ENCODE data around the gene ACOXL. TPM values are rescaled to one million over a fixed set of nuclear protein-coding genes. Genes with fewer than 3 reads are reported as not detected.

Gene ACOXL
- total and polyA plus RNA-seq, 2 of the 8 experiments (the other 6 are each of a cell fraction or from before 2014, with no cell fraction given), result 11.4 to 20.6 TPM

DNA sequence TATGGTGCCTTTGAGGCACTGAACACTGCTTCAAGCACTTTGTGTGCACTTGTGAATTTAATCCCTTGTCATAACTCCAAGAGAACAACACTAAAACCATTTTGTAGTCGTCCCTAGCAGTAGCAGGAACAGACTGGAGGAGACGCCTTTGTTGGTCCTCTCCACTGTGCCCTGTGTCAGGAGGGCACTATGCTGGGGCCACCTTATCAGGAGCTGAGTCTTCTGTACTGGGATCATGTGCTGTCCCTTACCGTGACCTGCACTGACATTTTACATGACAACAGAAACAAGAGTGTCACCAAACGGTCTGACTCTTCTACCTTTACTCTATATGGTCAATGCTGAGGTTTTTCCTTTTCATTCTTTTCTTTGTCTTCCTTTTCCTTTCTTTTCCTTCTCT lies 62.0 kb downstream of the ACOXL start:
- no peaks in the 10 kb centered on the region for H3K79me2 ChIP-seq (ENCODE audit: control insufficient read depth in 1 of 2, insufficient read depth in 2 of 2, low read length in 2 of 2)
- CTCF ChIA-PET (ENCODE audit: partially characterized antibody), result interaction anchor here (0.6 to 6.9 kb wide), 9 partner anchors 10 to 1375 kb away, joined by 3 to 29 read pairs (median 8); no protein-coding TSS in a partner anchor
- no peak overlapping the region for H2BK5ac ChIP-seq (ENCODE audit: low read depth, low read length)

More for the DNA sequence above, 62.0 kb downstream of the ACOXL start:
- no peak overlapping the region for H3K23ac ChIP-seq (ENCODE audit: insufficient read length)
- no peak overlapping the region for H3K18ac ChIP-seq (ENCODE audit: extremely low read depth, low read length)
- no peak overlapping the region for H4K5ac ChIP-seq (ENCODE audit: insufficient read length, low read depth, low read length)
- no peak overlapping the region for H2AFZ ChIP-seq (ENCODE audit: low read length)
- H2BK12ac ChIP-seq (ENCODE audit: low read depth, low read length), result no peak overlapping the region
- H3K14ac ChIP-seq (ENCODE audit: insufficient read length), result no peak overlapping the region
- DNase-seq (ENCODE audit: low read depth in 1 of 2, low spot score in 2 of 2) (no peak), FAIRE-seq (no peak)
- no peak overlapping the region for H3K4me3 ChIP-seq (ENCODE audit: extremely low read depth in 1 of 4, insufficient read depth in 2 of 4, low read depth in 3 of 4, low read length in 4 of 4)
- no peak overlapping the region for H4K91ac ChIP-seq (replicated peaks; ENCODE audit: insufficient read length, low read length)
- H3K4me1 ChIP-seq (replicated peaks in 1 of 4; ENCODE audit: control insufficient read depth in 3 of 4, insufficient read depth in 4 of 4, low read length in 3 of 4), result no peaks in the 10 kb centered on the region
- no peak overlapping the region for H2BK120ac ChIP-seq (replicated peaks; ENCODE audit: low read depth, low read length)
- no peak overlapping the region for H3K9ac ChIP-seq (replicated peaks in 1 of 4; ENCODE audit: extremely low read depth in 1 of 4, low read depth in 3 of 4, low read length in 3 of 4)
- H2BK20ac ChIP-seq (ENCODE audit: low read length), result no peak overlapping the region
- TF ChIP-seq BACH1 (IDR thresholded peaks at IDR 0.05; ENCODE audit: low read length), result no peak
- no peak for TF ChIP-seq HDAC2 (IDR thresholded peaks at IDR 0.05; ENCODE audit: borderline replicate concordance in 1 of 2, low read depth in 2 of 2, low read length in 2 of 2)
- TF ChIP-seq HDAC6 (IDR thresholded peaks at IDR 0.05; ENCODE audit: low read depth, low read length), result no peak
- TF ChIP-seq ZNF274 (IDR thresholded peaks at IDR 0.05; ENCODE audit: borderline replicate concordance, extremely low read depth, low read length), result no peak
- TF ChIP-seq TAF7 (optimal IDR thresholded peaks at IDR 0.05; ENCODE audit: borderline replicate concordance, low read depth, low read length), result no peak
- TF ChIP-seq TBP (IDR thresholded peaks at IDR 0.05; ENCODE audit: low read depth, low read length), result no peak
- TF ChIP-seq, protein P1, sequence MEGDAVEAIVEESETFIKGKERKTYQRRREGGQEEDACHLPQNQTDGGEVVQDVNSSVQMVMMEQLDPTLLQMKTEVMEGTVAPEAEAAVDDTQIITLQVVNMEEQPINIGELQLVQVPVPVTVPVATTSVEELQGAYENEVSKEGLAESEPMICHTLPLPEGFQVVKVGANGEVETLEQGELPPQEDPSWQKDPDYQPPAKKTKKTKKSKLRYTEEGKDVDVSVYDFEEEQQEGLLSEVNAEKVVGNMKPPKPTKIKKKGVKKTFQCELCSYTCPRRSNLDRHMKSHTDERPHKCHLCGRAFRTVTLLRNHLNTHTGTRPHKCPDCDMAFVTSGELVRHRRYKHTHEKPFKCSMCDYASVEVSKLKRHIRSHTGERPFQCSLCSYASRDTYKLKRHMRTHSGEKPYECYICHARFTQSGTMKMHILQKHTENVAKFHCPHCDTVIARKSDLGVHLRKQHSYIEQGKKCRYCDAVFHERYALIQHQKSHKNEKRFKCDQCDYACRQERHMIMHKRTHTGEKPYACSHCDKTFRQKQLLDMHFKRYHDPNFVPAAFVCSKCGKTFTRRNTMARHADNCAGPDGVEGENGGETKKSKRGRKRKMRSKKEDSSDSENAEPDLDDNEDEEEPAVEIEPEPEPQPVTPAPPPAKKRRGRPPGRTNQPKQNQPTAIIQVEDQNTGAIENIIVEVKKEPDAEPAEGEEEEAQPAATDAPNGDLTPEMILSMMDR (IDR thresholded peaks at IDR 0.05; ENCODE audit: control extremely low read depth in 1 of 3, insufficient read depth in 1 of 3, low read depth in 1 of 3, low read length in 3 of 3), result no peak
- TF ChIP-seq NRF1 (IDR thresholded peaks at IDR 0.05; ENCODE audit: low read depth, low read length), result no peak
- no peak for TF ChIP-seq CHD1 (IDR thresholded peaks at IDR 0.05; ENCODE audit: low read depth, low read length)
- no peak for TF ChIP-seq POU5F1 (IDR thresholded peaks at IDR 0.05; ENCODE audit: low read depth, low read length)
- TF ChIP-seq BCL11A (IDR thresholded peaks at IDR 0.05; ENCODE audit: low read depth in 2 of 2, low read length in 2 of 2), result no peak
- no peaks in the 10 kb centered on the region for H3K79me1 ChIP-seq (ENCODE audit: low read depth, low read length)
- H3K36me3 ChIP-seq (ENCODE audit: control insufficient read depth in 2 of 4, insufficient read depth in 4 of 4, low read length in 3 of 4), result peaks cover 2 to 21% (median 11%) of the 10 kb centered on the region in 4 experiments; a peak in 6 of 8 replicates
- H2AK5ac ChIP-seq (ENCODE audit: low read depth, low read length), result no peak overlapping the region
- no peak overlapping the region; the same call in 1 of the 2 replicates for H4K8ac ChIP-seq (ENCODE audit: extremely low read depth, insufficient read depth, low read length)
- no peak overlapping the region for H2BK15ac ChIP-seq (ENCODE audit: low read length)
- H3K4me2 ChIP-seq (ENCODE audit: insufficient read depth in 1 of 2, low read depth in 2 of 2, low read length in 2 of 2), result no peak overlapping the region
- no peak overlapping the region for H3K56ac ChIP-seq (replicated peaks; ENCODE audit: insufficient read length, low read depth, low read length)
- no peak overlapping the region for H3K27ac ChIP-seq (ENCODE audit: low read depth, low read length)
- H3K27me3 ChIP-seq (replicated peaks in 1 of 4; ENCODE audit: control insufficient read depth in 3 of 4, extremely low read depth in 1 of 4, insufficient read depth in 3 of 4, low read length in 3 of 4), result no peaks in the 10 kb centered on the region
- H3K9me3 ChIP-seq (ENCODE audit: insufficient read depth in 2 of 2, low read depth in 1 of 2, low read length in 1 of 2), result no peaks in the 10 kb centered on the region
- POLR2A ChIA-PET (ENCODE audit: partially characterized antibody), result interaction anchor here (1.2 kb wide), 1 partner anchor 63 kb away, joined by 4 read pairs; no protein-coding TSS in a partner anchor
- H3K23me2 ChIP-seq (ENCODE audit: low read depth, low read length), result no peaks in the 10 kb centered on the region
- no peak overlapping the region for H3K4ac ChIP-seq (replicated peaks; ENCODE audit: insufficient read length, low read depth, low read length)
- no peaks in the 10 kb centered on the region for H4K20me1 ChIP-seq (replicated peaks in 1 of 2; ENCODE audit: control insufficient read depth in 1 of 2, insufficient read depth in 2 of 2, low read length in 2 of 2)
- WGBS, 2 experiments (ENCODE audit: extremely low coverage in 1 of 2, insufficient coverage in 1 of 2, insufficient read length in 1 of 2, insufficient replicate concordance in 2 of 2, low coverage in 1 of 2, low lambda C conversion rate in 2 of 2, missing lambda C conversion rate in 1 of 2), result 92% methylated on average over 4 of the region's 4 CpGs; no CpG with 5 or more reads in 1 of the 2 experiments
